GM19455 (cell line): Measurements from ENCODE around the gene RUSC2.
"Not testable (repeated sequence)": the region's sequence is repeated elsewhere in the genome, so short reads cannot be mapped to it uniquely, and the experiment has no call there.

Source experiments
- ATAC-seq: cut with Tn5 transposase; IDR thresholded peaks from one replicate; pipeline ENCODE4 v1.9.1; 2021; ENCODE audit not compliant: unreplicated experiment

Gene RUSC2

DNA sequence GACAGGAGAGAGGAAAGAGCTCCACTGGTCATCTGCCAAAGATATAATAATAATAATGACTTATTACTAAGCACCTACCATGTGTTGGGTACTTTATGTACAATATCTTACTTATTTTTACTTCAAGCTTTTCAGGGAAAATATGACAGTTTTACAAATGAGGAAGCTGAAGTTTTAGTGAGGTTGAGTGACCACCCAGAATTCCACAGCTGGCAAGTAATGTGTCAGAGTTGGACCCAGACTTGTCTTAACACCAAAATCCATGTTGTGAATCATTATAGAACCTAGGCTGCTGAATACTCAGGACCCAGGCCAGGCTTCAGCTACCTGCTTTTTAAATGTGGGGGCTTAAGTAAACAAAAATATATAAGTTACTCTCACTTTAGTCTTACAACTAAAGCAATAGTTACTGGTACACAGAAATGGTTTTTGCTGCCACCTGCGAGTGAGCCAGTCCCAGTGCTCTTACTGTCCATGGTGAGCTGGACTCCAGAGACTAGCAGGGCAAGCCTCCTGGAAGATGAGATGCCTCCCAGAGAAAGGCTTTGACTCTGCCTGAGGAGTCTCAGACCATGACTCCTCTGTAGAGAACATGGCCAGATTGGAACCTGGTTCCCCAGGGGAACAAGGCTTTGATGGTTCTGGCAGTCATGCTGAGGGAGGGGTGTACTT lies 29.9 kb downstream of the RUSC2 start:
- ATAC-seq, result no peak

DNA sequence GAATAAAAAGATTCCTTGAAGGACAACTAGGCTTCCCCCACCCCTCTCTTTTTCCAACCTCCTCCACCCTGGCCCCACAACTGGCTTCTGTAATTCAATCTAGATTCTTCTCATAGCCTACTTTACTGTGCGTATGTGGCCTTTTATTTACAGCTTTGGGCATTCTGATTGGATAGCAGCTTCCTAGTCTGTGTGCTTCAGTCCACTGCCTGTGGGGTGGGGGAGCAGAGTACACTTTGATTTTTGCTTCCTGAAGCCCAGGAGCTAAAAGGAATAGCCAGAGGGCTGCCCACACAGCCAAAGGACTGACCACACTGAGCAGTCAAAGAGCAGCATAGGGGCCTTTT lies 30.4 kb downstream of the RUSC2 start:
- ATAC-seq, result no peak

DNA sequence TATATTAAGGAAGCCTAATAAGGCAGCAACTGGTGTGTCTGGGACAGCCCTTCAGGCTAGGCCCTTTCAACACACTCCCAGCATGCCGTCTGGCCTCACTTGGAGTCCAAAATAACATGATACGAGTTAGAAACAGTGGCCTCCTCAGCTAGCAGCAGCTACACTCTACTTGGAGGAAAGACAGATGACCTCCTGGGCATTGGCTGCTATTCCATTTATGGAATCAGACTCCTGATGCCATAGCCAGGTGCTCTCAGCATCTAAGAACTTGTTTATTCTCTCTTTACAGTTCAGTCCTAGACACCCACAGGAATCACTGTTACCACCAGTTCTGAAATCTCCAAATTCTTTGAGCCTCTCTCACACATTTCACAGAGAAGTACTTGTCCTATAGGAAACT lies 31.8 kb downstream of the RUSC2 start:
- no peak for ATAC-seq

DNA sequence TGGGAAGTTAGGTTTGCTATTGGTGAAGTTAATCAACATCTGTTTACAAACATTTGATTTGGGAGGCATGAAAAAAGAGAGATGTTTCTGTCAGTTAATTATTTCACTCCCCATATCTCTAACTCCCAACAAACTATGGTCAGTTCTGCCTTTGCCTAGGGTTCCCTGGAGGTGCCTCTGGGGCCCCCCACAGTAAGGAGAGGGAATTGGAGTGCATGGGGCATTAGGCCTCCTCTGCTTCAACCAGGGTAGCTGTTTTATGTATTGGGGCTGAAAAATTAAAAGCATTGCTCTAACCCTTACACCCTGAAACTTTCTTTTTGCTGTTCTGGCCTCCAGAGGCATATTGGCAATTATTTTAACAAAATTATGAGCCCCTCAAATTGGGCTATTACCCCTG lies 32.3 kb downstream of the RUSC2 start:
- ATAC-seq, result no peak

DNA sequence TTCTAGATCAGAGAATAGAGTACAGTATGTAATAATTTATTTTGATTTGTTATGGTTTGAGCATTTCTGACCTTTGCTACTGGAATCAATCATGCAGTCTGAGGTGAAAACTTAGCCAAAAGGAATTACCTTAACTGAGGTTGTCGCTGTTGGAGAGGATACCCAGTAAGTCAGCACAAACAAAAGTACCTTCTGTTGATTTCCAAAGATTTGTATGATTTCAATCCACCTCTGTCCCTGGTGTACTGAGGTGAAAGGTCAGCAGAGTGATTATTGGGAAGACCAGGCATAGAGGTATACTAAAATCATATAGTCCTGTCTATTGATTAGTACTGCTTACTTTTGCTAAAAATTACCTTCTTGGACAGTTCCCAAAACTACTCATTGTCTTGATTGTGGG lies 32.8 kb downstream of the RUSC2 start:
- ATAC-seq, result no peak

DNA sequence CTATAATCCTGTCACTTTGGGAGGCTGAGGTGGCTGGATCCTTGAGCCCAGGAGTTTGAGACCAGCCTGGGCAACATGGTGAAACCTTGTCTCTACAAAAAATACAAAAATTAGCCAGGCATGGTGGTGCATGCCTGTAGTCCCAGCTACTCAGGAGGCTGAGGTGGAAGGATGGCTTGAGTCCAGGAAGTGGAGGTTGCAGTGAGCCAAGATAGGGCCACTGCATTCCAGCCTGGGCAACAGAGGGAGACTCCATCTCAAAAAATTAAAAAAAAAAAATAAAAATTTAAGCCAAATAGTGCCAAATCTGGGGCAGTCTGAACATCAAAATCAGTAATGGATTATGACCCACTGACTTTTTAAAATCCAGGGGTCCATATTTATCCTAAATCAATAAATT lies 33.6 kb downstream of the RUSC2 start:
- not testable (repeated sequence) for ATAC-seq

DNA sequence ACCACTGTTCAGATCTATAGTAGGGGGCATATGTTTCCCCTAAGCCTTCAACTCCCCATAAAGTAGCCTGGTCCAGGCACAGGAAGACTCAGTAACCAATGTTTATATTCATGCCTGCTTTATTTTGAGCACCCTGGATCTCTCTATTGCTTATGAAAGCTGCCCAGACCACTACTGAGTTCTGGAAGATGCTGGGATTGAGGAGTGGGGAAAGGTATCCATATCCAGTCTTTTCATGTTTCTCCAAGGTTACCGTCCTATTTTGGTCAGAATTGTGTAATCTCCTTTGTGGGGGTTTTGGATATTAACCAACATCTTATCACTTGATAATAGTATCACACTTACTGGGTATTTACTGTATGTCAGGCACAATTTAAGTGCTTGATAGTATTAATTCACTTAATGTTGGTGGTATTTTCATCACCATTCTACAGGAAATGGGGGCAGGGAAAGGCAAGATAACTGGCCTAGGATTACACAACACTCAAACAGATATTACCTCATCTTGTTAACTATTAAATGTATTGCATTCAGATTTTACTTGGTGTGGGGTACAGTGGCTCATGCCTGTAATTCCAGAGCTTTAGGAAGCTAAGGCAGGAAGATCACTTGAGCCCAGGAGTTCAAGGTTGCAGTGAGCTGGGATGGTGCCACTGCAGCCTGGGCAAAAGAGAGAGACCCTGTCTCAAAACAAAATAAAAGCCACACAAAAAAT lies 36.3 kb downstream of the RUSC2 start:
- no peak for ATAC-seq

DNA sequence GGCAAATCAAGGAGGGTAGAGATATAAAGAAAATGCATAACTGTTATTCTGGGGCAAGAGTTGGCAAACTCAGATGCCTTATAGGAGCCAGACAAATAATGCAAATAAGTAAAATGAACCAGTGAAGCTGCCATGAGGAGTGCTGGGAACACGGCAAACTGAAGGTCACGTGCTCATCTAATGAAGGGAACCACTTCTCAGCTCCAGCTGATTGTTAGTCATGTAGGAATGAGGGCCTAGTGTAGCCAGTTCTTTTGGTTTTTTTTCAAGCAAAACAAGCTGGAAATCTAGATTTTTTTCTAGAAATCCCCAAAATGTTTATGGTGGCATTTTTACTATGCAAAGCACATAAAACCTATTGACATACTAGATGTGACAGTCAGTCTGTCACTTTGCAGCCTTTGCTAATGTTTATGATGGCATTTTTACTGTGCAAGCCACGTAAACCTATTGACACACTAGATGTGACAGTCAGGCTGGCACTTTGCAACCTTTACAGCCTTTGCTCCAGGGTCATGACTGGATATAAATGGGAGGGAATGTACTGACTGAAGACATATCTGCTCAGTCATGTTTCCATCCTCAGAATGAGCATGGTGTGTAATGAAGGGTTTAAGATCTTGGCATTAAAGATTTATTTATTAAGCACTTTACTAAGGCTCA lies 39.4 kb downstream of the RUSC2 start:
- ATAC-seq, result no peak

DNA sequence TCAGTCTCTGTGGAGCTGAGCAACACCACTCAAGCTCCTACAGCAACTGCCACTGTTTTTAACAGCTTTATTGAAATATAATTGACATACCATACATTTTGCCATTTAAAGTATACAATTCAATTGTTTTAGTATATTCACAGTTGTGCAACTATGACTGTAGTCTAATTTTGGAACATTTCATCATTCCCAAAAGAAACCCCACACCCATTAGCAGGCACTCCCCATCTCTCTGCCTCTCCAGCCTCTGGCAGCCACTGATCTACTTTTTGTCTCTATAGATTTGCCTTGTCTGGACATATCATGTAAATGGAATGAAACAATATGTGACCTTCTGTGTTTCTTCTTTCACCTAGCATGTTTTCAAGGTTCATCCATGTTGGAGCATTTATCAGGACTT lies 43.5 kb downstream of the RUSC2 start:
- ATAC-seq, result no peak

DNA sequence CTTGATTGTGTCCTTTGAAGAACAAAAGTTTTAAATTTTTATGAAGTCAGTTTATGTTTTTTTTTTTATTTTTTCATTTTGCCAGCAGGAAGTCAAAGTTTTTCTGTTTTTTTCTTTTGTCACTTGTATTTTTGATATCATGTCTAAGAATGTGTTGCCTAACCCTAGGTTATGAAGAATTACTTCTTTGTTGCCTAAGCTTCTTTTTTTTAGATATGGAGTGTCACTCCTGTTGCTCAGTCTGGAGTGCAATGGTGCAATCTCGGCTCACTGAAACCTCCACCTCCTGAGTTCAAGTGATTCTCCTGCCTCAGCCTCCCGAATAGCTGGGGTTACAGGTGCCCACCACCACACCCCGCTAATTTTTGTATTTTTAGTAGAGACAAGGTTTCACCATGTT lies 45.0 kb downstream of the RUSC2 start:
- ATAC-seq, result not testable (repeated sequence)

DNA sequence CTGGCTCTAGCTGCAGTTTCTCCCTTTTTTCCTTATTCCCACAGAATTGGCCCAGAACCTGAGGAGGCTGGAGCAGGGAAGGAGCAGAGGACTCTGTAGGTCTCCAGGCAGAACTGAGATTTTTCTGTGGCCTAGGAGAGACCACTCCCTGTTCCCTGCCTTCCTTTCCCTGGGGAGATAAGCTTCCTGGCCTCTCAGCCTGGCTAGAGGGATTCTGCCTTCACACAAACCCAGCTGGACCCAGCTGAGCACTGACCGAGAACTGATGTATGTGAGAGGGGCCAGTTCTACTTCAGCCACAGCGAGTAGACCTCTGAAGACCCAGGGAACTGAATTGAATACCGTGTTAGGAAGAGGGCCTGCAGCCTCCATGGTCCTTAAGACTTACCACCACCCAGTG lies 48.0 kb downstream of the RUSC2 start:
- no peak for ATAC-seq

DNA sequence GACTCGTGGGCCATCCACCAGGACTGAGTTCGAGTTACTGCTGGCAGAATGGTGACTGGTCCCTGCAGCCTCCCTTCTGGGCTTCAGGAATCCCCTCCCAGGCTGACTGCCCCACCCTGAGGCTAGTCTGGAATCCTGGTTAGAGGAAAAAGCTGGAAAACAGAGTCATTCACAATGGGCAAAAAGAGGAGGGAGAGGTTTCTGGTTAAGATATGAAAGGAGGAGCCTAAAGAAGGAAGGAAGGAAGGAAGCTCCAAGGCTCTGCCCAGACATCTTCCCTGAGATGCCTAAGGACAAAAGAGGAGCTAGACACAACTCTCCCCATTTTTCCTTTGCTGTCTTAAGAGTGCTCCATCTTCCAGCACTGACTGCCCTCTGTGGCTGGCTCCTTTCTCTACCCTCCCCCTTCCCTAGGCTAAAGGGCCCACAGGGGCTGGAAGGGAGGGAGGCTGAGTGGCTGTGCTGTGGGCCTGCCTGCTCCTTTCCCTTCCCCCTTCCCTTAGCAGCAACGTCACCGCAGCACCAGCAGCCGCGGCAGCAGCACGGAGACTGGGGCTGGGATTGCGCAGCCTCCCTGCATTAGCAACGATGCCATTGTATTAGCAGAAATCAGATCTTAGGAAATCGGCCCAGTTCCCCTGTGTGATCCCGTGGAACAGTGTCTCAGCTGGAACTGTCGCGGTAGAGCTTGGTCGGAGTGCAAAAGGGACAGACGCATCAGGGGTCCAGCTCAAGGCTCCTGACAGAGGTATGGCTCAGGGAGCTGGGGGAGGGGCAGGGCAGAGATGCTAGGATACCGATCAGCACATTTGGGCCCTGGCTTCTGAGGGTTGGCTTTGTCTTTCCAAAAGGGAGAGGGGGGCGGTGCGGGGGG lies 48.7 kb downstream of the RUSC2 start:
- no peak for ATAC-seq
